GM18526 (cell line): ENCODE results near the gene SLC35A5.

Source experiments
- POLR2A ChIP-seq: IDR thresholded peaks from 3 replicates; pipeline ENCODE4 v1.6.1; 2011; ENCODE audit not compliant: insufficient read length; ENCODE audit errors: extremely low read depth

Gene SLC35A5

DNA sequence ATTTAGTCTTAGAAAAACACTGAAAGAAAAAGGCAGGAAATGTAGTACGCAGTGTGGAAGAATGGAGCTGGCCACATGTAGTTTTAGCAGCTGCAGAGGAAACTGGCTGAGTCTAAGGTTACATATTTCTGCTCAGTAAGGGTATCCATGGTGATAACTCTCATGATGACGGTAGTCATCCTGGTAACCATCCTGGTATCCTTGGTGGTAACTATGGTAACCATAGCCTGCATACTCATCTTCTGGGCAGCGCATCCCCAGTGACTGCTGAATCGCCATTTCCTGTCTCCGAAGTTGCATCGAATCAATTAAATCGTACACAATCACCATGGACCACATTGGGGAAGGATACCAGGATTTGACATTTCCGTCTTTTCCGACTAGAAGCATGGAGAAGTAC lies 43.4 kb downstream of the SLC35A5 start:
- no peak for TF ChIP-seq POLR2A

- TF ChIP-seq POLR2A = no peak
Observed at GRCh38 chr3:112606098-112606497, 44.3 kb downstream of the SLC35A5 start.

GRCh38 chr3:112607863-112608262 lies 46.0 kb downstream of the SLC35A5 start:
- TF ChIP-seq POLR2A = no peak

GRCh38 chr3:112610121-112610520 lies 48.3 kb downstream of the SLC35A5 start:
- TF ChIP-seq POLR2A = no peak

DNA sequence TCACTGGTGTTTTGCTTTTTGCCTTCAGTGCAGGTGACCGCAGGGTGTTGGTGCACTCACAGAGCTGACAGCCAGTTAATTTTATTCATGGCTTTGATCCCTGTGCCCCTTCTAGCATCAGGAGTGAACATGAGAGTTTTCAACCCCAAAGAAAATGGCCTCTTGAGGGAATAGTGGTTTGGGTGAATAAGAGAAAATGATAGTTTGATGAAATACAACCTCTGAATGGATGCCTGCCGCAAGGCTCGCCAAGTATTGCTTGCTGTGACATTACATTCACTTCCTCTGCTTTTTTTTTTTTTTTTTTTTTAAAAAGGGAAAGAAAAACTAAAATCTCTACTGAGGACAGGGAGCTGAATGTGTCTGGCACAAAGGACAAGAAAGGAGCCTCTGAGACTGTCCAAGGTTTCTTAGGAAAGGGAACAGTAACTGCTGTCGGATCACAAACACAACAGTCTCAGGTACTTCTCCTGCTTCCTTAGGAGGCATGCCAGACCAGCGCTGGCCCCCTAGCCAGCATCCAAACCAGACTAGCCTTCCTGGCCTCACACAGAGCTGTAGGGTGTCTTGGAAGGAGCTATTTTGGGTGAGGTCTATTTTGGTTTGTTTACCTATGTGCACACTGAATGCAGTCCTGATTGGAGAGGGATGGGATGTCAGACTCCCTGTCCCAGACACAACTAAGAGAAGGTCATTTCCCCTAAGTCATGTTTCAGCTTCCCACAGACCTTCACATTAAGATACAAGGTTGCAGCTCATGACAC lies 50.1 kb downstream of the SLC35A5 start:
- no peak for TF ChIP-seq POLR2A

GRCh38 chr3:112615989-112616731 lies 54.3 kb downstream of the SLC35A5 start:
- no peak for TF ChIP-seq POLR2A

- TF ChIP-seq POLR2A = no peak
Observed at GRCh38 chr3:112617285-112617684, 55.4 kb downstream of the SLC35A5 start.

DNA sequence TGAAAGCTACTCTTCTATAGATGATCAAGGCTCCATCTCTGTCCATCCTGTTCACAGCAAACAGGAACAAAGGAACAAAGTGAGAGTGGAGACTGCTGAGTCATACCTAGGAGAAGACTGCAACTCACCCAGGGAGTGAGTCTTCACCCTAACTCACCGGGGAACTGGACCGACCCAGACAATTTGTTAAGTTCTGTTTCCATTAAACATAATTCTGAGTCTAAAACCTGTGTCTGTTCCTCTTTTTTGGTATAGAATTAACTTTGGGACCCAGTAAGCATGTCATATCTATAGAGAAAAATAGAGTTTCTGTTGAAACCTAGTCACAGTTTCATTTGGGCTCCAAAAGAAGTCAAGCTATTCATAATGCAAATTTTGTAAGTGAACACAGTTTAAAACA lies 57.5 kb downstream of the SLC35A5 start:
- no peak for TF ChIP-seq POLR2A

DNA sequence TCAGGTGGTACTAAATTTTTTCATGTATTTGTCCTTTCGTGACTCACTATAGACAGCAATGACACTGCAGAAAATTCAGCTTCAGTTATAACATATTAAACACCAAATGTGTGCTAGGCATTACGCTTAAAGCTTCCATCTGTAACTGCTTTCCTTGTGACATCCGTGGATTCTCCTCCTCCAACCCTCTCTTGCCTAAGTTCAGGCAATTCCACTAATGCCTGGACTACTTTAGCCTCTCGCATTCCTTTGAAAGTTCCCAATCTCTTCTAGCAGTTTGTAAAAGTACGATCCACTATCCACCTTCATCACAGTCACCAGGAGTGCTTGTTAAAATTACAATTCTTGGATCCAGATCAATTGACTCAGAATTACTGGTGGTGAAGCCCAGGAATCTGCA lies 61.4 kb downstream of the SLC35A5 start:
- TF ChIP-seq POLR2A = no peak

- TF ChIP-seq POLR2A = no peak
Observed at GRCh38 chr3:112623717-112624116, 61.9 kb downstream of the SLC35A5 start.

- no peak for TF ChIP-seq POLR2A
Observed at GRCh38 chr3:112627419-112627818, 65.6 kb downstream of the SLC35A5 start.

GRCh38 chr3:112627919-112628466 lies 66.1 kb downstream of the SLC35A5 start:
- TF ChIP-seq POLR2A = no peak

DNA sequence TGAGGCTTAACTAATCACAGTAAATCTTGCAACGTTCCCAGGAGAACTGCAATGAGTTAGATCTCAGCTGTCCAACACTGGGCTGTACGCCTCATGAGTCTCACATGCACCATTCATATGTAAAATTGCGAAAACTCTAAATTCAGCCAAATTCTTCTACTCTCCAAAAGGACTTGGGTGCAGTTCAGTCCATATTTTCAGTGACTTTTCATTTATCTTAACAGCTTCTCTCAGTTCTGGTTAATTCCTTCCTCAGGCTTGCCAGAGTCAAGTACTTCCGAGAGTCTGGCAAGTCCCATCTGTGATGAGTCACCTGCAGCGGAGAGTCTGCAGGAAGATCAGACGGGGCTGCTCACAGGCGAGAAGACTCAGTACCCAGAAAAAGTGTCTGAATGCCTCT lies 67.6 kb downstream of the SLC35A5 start:
- TF ChIP-seq POLR2A = no peak

DNA sequence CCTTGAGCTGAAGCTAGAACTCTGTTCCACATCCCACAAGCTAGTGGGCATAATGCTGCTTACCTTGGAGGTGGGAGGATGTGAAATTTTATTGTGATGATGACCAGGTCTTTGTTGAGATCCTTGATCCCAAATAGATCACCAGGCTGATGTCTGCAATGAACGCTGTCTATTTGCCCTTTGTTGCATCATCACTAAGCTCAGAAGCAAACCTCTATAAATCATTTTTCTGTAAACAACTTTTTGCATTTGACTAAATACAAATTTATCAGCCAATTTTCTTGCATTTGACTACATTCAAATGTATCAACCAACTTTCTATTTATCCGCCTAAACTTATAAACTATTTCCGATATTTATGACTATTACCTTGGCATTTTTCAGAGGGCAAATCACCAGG lies 69.4 kb downstream of the SLC35A5 start:
- TF ChIP-seq POLR2A = no peak

DNA sequence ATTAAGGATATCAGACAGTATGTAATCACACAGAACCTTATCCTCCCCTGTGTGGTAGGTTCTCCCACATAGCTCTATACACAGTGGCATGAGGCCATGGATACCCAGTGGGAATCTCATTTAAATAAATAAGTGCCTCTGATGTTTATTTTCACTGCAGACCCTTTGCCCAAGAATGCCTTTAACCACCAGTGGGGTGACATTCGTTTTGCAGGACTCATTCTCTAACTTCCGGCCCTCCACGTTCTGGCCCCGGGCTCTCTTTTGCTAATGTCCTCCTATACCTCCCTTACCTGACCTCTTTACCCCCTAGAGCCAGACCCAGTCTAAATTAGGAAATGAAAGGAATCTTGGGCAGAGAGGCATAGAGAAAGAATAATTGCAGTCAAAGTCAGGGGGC lies 70.8 kb downstream of the SLC35A5 start:
- no peak for TF ChIP-seq POLR2A

GRCh38 chr3:112633191-112633590 lies 71.3 kb downstream of the SLC35A5 start:
- no peak for TF ChIP-seq POLR2A
